Measurements from ENCODE around the gene NFYA. TPM values are rescaled to one million over a fixed set of nuclear protein-coding genes. Genes with fewer than 3 reads are reported as not detected.

NFYA gene
- total RNA-seq = 10 to 100 TPM; 11.8 to 14.1 (median 13.0) TPM
- 10 to 100 TPM in 2 of 3 donors, 1 to 10 TPM in 1; 2.7 to 14.2 (median 10.4) TPM for polyA plus RNA-seq
- long read RNA-seq, donor 1, partial matches to known transcripts = 4 of 12 reads
- long read RNA-seq, donor 1, other reads (novel, unspliced or antisense) = 7 of 12 reads
- long read RNA-seq, donor 2, transcript NFYA-201 (10 exons, 3,811 nt) = major isoform, 8 of 19 reads
- long read RNA-seq, donor 2, partial matches to known transcripts = 3 of 19 reads
- long read RNA-seq, donor 2, other reads (novel, unspliced or antisense) = 8 of 19 reads

DNA sequence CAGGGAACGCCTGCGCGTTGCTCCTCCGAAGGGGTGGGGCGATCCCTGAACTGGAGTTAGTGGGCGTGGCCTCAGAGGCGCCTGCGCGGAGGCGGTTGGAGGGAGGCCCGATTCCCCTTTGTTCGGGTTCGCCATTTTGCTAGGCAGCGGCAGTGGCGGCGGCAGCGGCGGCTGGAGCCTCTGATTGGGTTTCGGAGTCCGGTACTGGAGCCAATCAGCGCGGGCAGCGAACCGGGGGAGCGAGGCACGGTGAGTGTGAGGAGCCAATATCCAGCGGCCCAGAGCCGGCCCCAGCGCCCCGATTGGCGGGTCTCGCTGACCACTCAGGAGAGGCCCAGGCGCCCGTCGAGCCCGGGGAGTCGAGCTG, at the start of gene NFYA:
NFYA (plus strand) TSS at position 139 of the 367 bp plus-strand sequence. CDS start 6,116 bp downstream, outside the sequence.
- Histone ChIP-seq H3K27ac (peak within 1 kb of the TSS; percentile 100), H3K4me1 (peaks cover 34% of the 10 kb centered on the region), H3K9me3 (no peaks in the 10 kb centered on the region), H3K36me3 (ENCODE audit: insufficient read depth in 1 of 2, low read depth in 1 of 2) (peaks cover 0 to 32% of the 10 kb centered on the region in 2 donors), H3K27me3 (ENCODE audit: insufficient read depth in 3 of 3, low read length in 2 of 3) (no peaks in the 10 kb centered on the region), H3K4me3 (peak within 1 kb of the TSS; percentile 90)
- DNase-seq = peak in 1 of 2 donors; percentile 100
- intact Hi-C loops (cut with DNase I) = no loop called here
- TF ChIP-seq, protein P1, sequence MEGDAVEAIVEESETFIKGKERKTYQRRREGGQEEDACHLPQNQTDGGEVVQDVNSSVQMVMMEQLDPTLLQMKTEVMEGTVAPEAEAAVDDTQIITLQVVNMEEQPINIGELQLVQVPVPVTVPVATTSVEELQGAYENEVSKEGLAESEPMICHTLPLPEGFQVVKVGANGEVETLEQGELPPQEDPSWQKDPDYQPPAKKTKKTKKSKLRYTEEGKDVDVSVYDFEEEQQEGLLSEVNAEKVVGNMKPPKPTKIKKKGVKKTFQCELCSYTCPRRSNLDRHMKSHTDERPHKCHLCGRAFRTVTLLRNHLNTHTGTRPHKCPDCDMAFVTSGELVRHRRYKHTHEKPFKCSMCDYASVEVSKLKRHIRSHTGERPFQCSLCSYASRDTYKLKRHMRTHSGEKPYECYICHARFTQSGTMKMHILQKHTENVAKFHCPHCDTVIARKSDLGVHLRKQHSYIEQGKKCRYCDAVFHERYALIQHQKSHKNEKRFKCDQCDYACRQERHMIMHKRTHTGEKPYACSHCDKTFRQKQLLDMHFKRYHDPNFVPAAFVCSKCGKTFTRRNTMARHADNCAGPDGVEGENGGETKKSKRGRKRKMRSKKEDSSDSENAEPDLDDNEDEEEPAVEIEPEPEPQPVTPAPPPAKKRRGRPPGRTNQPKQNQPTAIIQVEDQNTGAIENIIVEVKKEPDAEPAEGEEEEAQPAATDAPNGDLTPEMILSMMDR (IDR thresholded peaks at IDR 0.05) = no peak
- WGBS, 3 donors = 0 to 1% (median 1%) methylated on average over 14 to 37 of the region's 37 CpGs
- peak; percentile 75 to 83 (median 78) for ATAC-seq

DNA sequence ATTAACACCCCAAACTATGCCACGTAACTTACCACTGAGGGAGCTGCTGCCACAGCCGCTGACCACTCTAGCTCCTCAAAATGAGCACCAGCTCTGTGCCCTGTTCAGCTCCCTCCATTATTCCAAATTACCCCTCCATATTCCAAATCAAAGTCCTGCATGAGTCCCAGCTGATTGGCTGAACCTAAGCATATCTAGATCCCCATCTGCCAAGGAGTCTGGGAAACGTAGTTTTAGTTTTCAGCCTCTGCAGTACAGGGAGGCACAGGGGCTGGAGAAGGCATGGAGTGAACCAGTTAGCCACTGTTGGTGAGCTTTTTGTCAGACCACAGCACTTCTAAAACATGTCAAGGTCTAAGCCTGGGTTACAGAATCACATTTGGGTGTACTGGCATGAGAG, 49.7 kb upstream of the NFYA start:
- DNase-seq (no peak), ATAC-seq (no peak)
- Histone ChIP-seq H3K27me3 (ENCODE audit: insufficient read depth in 3 of 3, low read length in 2 of 3) (no peaks in the 10 kb centered on the region), H3K9me3 (no peaks in the 10 kb centered on the region), H3K36me3 (ENCODE audit: insufficient read depth in 1 of 2, low read depth in 1 of 2) (peaks cover 4% of the 10 kb centered on the region in 2 donors), H3K4me3 (no peak overlapping the region), H3K4me1 (peaks cover 11% of the 10 kb centered on the region), H3K27ac (no peak overlapping the region)
- 90 to 94% (median 94%) methylated on average over 3 of the region's 3 CpGs for WGBS, 3 donors
- intact Hi-C loops (cut with DNase I) = loop anchor here in 1 of 2 donors (10.0 kb wide), 2 partner anchors 198 to 698 kb away; no protein-coding TSS in a partner anchor
- TF ChIP-seq, protein P1 (IDR thresholded peaks at IDR 0.05) = no peak

DNA sequence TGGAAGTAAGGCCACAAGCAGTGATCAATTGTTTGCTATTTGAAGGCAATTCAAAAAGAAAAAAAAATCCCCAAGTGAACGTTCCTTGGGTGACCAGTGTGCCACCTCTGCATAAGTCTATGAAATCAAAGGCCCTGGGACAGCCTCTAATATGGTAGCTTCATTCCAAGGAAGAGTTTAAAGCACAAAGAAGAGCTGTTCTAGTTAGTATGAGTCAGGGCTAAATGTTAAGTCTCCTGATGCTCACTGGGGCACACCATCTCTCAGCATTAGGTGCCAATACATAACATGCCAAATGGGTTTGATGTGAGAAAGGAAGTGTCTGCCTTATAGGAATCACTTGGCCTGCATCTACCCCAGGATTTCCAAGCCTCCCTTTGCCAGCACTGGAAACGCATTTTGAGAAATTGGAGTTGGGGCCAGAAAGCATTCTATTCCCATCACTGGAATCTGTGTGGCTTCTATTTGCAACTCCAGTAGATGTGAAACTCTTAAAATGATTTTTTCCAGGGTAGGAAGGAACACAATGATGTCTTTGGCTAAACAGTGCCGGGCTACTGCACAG, 46.7 kb upstream of the NFYA start:
- ATAC-seq = no peak
- Histone ChIP-seq H3K9me3 (no peaks in the 10 kb centered on the region), H3K36me3 (ENCODE audit: insufficient read depth in 1 of 2, low read depth in 1 of 2) (peaks cover 4% of the 10 kb centered on the region in 2 donors), H3K27ac (no peak overlapping the region), H3K27me3 (ENCODE audit: insufficient read depth in 3 of 3, low read length in 2 of 3) (no peaks in the 10 kb centered on the region), H3K4me3 (no peak overlapping the region), H3K4me1 (peaks cover 15% of the 10 kb centered on the region)
- DNase-seq = no peak
- WGBS, 3 donors = 62 to 84% (median 62%) methylated on average over 3 of the region's 3 CpGs
- intact Hi-C loops (cut with DNase I) = loop anchor here (2.0 to 10.0 kb wide), 6 partner anchors 41 to 1044 kb away; no protein-coding TSS in a partner anchor
- TF ChIP-seq, protein P1 (IDR thresholded peaks at IDR 0.05) = no peak

DNA sequence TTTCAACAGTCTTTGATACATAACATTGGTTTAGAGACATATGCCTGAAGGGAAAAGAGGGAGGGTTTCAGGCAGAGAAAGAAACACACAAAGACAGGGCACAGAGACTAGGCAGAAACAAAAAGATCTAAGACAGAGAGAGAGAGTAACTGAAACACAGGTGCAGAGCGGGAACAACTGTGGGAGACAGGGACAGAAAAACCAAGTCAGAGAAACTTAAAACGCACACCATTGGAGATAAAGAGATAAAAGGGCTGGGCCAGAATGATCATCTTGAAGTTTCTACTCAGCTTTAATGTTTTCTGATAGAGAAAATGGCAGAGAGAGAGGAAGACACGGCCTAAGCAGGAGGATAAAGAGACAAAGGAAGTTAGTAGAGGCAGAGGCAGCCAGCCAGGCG, 45.5 kb upstream of the NFYA start:
- peak overlapping the region; percentile 68 for H3K4me3 ChIP-seq
- H3K36me3 ChIP-seq (ENCODE audit: insufficient read depth in 1 of 2, low read depth in 1 of 2) = peaks cover 4% of the 10 kb centered on the region in 2 donors
- H3K9me3 ChIP-seq = no peaks in the 10 kb centered on the region
- intact Hi-C loops (cut with DNase I) = loop anchor here (2.0 to 10.0 kb wide), 6 partner anchors 40 to 1045 kb away; no protein-coding TSS in a partner anchor
- ATAC-seq (no peak), DNase-seq (no peak)
- H3K27me3 ChIP-seq (ENCODE audit: insufficient read depth in 3 of 3, low read length in 2 of 3) = no peaks in the 10 kb centered on the region
- H3K4me1 ChIP-seq = peaks cover 5% of the 10 kb centered on the region
- WGBS, 3 donors = 52 to 62% (median 55%) methylated on average over 4 of the region's 4 CpGs
- TF ChIP-seq, protein P1 (IDR thresholded peaks at IDR 0.05) = no peak
- H3K27ac ChIP-seq = peak overlapping the region; percentile 85
